Measurements from ENCODE around the gene MAP3K3. TPM values are rescaled to one million over a fixed set of nuclear protein-coding genes. Genes with fewer than 3 reads are reported as not detected.
A peak's percentile ranks its signal among the peaks of the same experiment; 100 is the strongest.

Gene MAP3K3
- total RNA-seq, 1 experiment from 2014 or later: 24.3 TPM

GRCh38 chr17:63735691-63736090 lies 113.5 kb downstream of the MAP3K3 start:
- Histone ChIP-seq H3K14ac (ENCODE audit: insufficient read depth, low read length) (no peak overlapping the region), H4K8ac (replicated peaks; ENCODE audit: insufficient read length, low read depth, low read length) (no peak overlapping the region), H3K4me2 (ENCODE audit: insufficient read depth, insufficient read length, low read length) (no peak overlapping the region), H3K9ac (ENCODE audit: extremely low read depth, insufficient read length, low read length) (no peak overlapping the region), H2AK5ac (ENCODE audit: insufficient read length, low read length) (no peak overlapping the region), H3K56ac (ENCODE audit: insufficient read length, low read depth, low read length) (no peak overlapping the region), H3K23ac (ENCODE audit: insufficient read length, low read depth, low read length) (no peak overlapping the region), H4K5ac (ENCODE audit: insufficient read length, low read depth, low read length) (no peak overlapping the region), H3T11ph (ENCODE audit: low read length) (no peak overlapping the region), H3K4ac (ENCODE audit: low read depth, low read length) (no peak overlapping the region), H3K4me1 (ENCODE audit: insufficient read depth, low read length) (no peaks in the 10 kb centered on the region), H3K27me3 (ENCODE audit: insufficient read depth, low read length) (no peaks in the 10 kb centered on the region), H2BK12ac (ENCODE audit: insufficient read length, low read depth, low read length) (no peak overlapping the region), H2BK120ac (ENCODE audit: low read depth, low read length, poor library complexity, severe bottlenecking) (no peak overlapping the region), H2BK15ac (ENCODE audit: low read depth, low read length) (no peak overlapping the region), H3K79me1 (ENCODE audit: insufficient read depth, low read depth, low read length, poor library complexity, severe bottlenecking) (no peaks in the 10 kb centered on the region), H2BK5ac (ENCODE audit: insufficient read length, low read length) (no peak overlapping the region), H2AFZ (ENCODE audit: low read length) (no peak overlapping the region), H3K27ac (ENCODE audit: insufficient read length, low read depth, low read length) (no peak overlapping the region), H2BK20ac (ENCODE audit: low read depth, low read length, poor library complexity, severe bottlenecking) (no peak overlapping the region), H4K20me1 (ENCODE audit: control insufficient read depth, insufficient read depth, insufficient read length) (no peaks in the 10 kb centered on the region), H3K9me3 (ENCODE audit: control insufficient read depth, low read depth, low read length) (no peaks in the 10 kb centered on the region), H3K23me2 (ENCODE audit: insufficient read length, low read depth, low read length, poor library complexity, severe bottlenecking) (peaks cover 3% of the 10 kb centered on the region), H3K79me2 (ENCODE audit: insufficient read depth, low read length) (no peaks in the 10 kb centered on the region), H3K18ac (ENCODE audit: insufficient read length, low read depth, low read length) (no peak overlapping the region), H4K91ac (ENCODE audit: insufficient read length, low read depth, low read length) (no peak overlapping the region)
- no peak for DNase-seq
- no peaks in the 10 kb centered on the region for H3K9me3 Mint-ChIP-seq
- no peaks in the 10 kb centered on the region for H3K27me3 Mint-ChIP-seq (ENCODE audit: low read depth)
- H3K4me3 Mint-ChIP-seq: no peak overlapping the region
- H3K27ac Mint-ChIP-seq: peak overlapping the region in 2 of 3 experiments; percentile 18 to 41; a peak in 3 of 7 replicates
- TF ChIP-seq CTCF (conservative IDR thresholded peaks at IDR 0.05): no peak
- WGBS (ENCODE audit: extremely low coverage, insufficient read length, low lambda C conversion rate): no CpG with 5 or more reads among the region's 8 CpGs
- H3K4me1 Mint-ChIP-seq: peaks cover 5 to 9% of the 10 kb centered on the region in 2 experiments
- peaks cover 0 to 2% (median 0%) of the 10 kb centered on the region in 3 experiments; a peak in 1 of 7 replicates for H3K36me3 Mint-ChIP-seq (ENCODE audit: insufficient read depth in 1 of 3, low read depth in 3 of 3)
